ENCODE data around the gene PIAS2. TPM values are rescaled to one million over a fixed set of nuclear protein-coding genes. Genes with fewer than 3 reads are reported as not detected.

Gene PIAS2
- polyA plus RNA-seq, 1 donor (not counting 4 experiments of a cell fraction or from before 2014, with no cell fraction given): 11.4 TPM

- Histone ChIP-seq H3K4me3 (ENCODE audit: control insufficient read depth in 2 of 3, extremely low read depth in 1 of 3, insufficient read depth in 2 of 3, low read depth in 1 of 3, low read length in 3 of 3) (no peak overlapping the region), H3K4me1 (ENCODE audit: control insufficient read depth, extremely low read depth, insufficient read depth, low read length) (no peaks in the 10 kb centered on the region), H3K4me2 (ENCODE audit: control insufficient read depth, extremely low read depth, insufficient read depth, low read depth, low read length) (no peak overlapping the region), H2AFZ (ENCODE audit: control insufficient read depth, low read length) (no peak overlapping the region), H3K27me3 (ENCODE audit: control insufficient read depth, extremely low read depth, insufficient read depth, low read length) (peaks cover 71% of the 10 kb centered on the region), H4K20me1 (ENCODE audit: control insufficient read depth, extremely low read depth, insufficient read depth, low read length) (no peaks in the 10 kb centered on the region), H3K9me3 (ENCODE audit: control insufficient read depth, low read depth, low read length) (no peaks in the 10 kb centered on the region), H3K27ac (ENCODE audit: control insufficient read depth, insufficient read depth, low read length) (no peak overlapping the region), H3K36me3 (ENCODE audit: control insufficient read depth in 2 of 2, extremely low read depth in 1 of 2, insufficient read depth in 2 of 2, low read length in 2 of 2) (no peaks in the 10 kb centered on the region), H3K9ac (ENCODE audit: control insufficient read depth, extremely low read depth, insufficient read depth, low read length) (no peak overlapping the region), H3K9me1 (ENCODE audit: control insufficient read depth, extremely low read depth, insufficient read depth, low read length) (no peaks in the 10 kb centered on the region), H3K79me2 (ENCODE audit: control insufficient read depth, insufficient read depth, low read length) (no peaks in the 10 kb centered on the region)
- TF ChIP-seq EZH2 (IDR thresholded peaks at IDR 0.05; ENCODE audit: low read length) (no peak), CTCF (optimal IDR thresholded peaks at IDR 0.05 in 1 of 3, IDR thresholded peaks at IDR 0.05 in 1 of 3, conservative IDR thresholded peaks at IDR 0.05 in 1 of 3; ENCODE audit: extremely low read depth in 1 of 3, insufficient read depth in 2 of 3, low read length in 3 of 3) (no peak)
- dilution Hi-C loops (cut with MboI; ENCODE audit: extremely low pct_ligation_motif_present, low sequenced_read_pairs): no loop called here
- FAIRE-seq (no peak), DNase-seq (ENCODE audit: low read depth, low spot score) (no peak)
Observed at GRCh38 chr18:46755315-46756024, 161.8 kb downstream of the PIAS2 start.

GRCh38 chr18:46754661-46755292, 162.5 kb downstream of the PIAS2 start:
- no peaks in the 10 kb centered on the region for H4K20me1 ChIP-seq (ENCODE audit: control insufficient read depth, extremely low read depth, insufficient read depth, low read length)
- no peak for DNase-seq (ENCODE audit: low read depth, low spot score)
- dilution Hi-C loops (cut with MboI; ENCODE audit: extremely low pct_ligation_motif_present, low sequenced_read_pairs): no loop called here
- H3K4me3 ChIP-seq (ENCODE audit: control insufficient read depth in 2 of 3, extremely low read depth in 1 of 3, insufficient read depth in 2 of 3, low read depth in 1 of 3, low read length in 3 of 3): no peak overlapping the region
- H3K4me1 ChIP-seq (ENCODE audit: control insufficient read depth, extremely low read depth, insufficient read depth, low read length): no peaks in the 10 kb centered on the region
- H3K4me2 ChIP-seq (ENCODE audit: control insufficient read depth, extremely low read depth, insufficient read depth, low read depth, low read length): no peak overlapping the region
- peaks cover 66% of the 10 kb centered on the region for H3K27me3 ChIP-seq (ENCODE audit: control insufficient read depth, extremely low read depth, insufficient read depth, low read length)
- no peak overlapping the region for H3K9ac ChIP-seq (ENCODE audit: control insufficient read depth, extremely low read depth, insufficient read depth, low read length)
- no peaks in the 10 kb centered on the region for H3K9me1 ChIP-seq (ENCODE audit: control insufficient read depth, extremely low read depth, insufficient read depth, low read length)
- H3K27ac ChIP-seq (ENCODE audit: control insufficient read depth, insufficient read depth, low read length): no peak overlapping the region
- no peaks in the 10 kb centered on the region for H3K36me3 ChIP-seq (ENCODE audit: control insufficient read depth in 2 of 2, extremely low read depth in 1 of 2, insufficient read depth in 2 of 2, low read length in 2 of 2)
- no peaks in the 10 kb centered on the region for H3K79me2 ChIP-seq (ENCODE audit: control insufficient read depth, insufficient read depth, low read length)
- peak in 1 of 3 experiments; percentile 11 for TF ChIP-seq CTCF (optimal IDR thresholded peaks at IDR 0.05 in 1 of 3, IDR thresholded peaks at IDR 0.05 in 1 of 3, conservative IDR thresholded peaks at IDR 0.05 in 1 of 3; ENCODE audit: extremely low read depth in 1 of 3, insufficient read depth in 2 of 3, low read length in 3 of 3)
- TF ChIP-seq EZH2 (IDR thresholded peaks at IDR 0.05; ENCODE audit: low read length): no peak
- H3K9me3 ChIP-seq (ENCODE audit: control insufficient read depth, low read depth, low read length): no peaks in the 10 kb centered on the region
- no peak overlapping the region for H2AFZ ChIP-seq (ENCODE audit: control insufficient read depth, low read length)
- no peak for FAIRE-seq

All from keratinocyte (primary cell).